Ectodermal cell (in vitro differentiated cells): ENCODE data around the gene MGST2. TPM values are rescaled to one million over a fixed set of nuclear protein-coding genes. Genes with fewer than 3 reads are reported as not detected.
A peak's percentile ranks its signal among the peaks of the same experiment; 100 is the strongest.

Source experiments
- H3K27ac ChIP-seq: 2 replicates; pipeline ENCODE4 v1.7.0; 2013; ENCODE audit warnings: mild to moderate bottlenecking, low read depth, low read length; ENCODE audit not compliant: insufficient read depth, poor library complexity, severe bottlenecking
- H3K27me3 ChIP-seq: 2 replicates; pipeline ENCODE4 v1.7.0; 2013; ENCODE audit warnings: mild to moderate bottlenecking, low read length; ENCODE audit not compliant: insufficient read depth, control insufficient read depth, poor library complexity, severe bottlenecking
- H3K36me3 ChIP-seq: one replicate; pipeline ENCODE4 v1.7.0; 2013; ENCODE audit warnings: low read length; ENCODE audit not compliant: control insufficient read depth, insufficient read depth
- H3K4me1 ChIP-seq: one replicate; pipeline ENCODE4 v1.7.0; 2013; ENCODE audit warnings: low read length; ENCODE audit not compliant: control insufficient read depth, insufficient read depth
- H3K4me3 ChIP-seq: 2 replicates; pipeline ENCODE4 v1.7.0; 2013; ENCODE audit warnings: low read depth, low read length, control low read depth; ENCODE audit not compliant: insufficient read depth
- H3K9me3 ChIP-seq: 2 replicates; pipeline ENCODE4 v1.7.0; 2013; ENCODE audit warnings: mild to moderate bottlenecking, low read length, moderate library complexity; ENCODE audit not compliant: control insufficient read depth
- WGBS, 2 experiments: methylation state at CpG; one replicate each; pipeline ENCODE4 v1.1.7; 2013; ENCODE audit warnings: missing lambda C conversion rate in 2 of 2; 5-methylcytosine and 5-hydroxymethylcytosine counted together
- polyA plus RNA-seq, 4 experiments: library from polyadenylated mRNA; stranded (reverse); fragments of 50-300 nt; gene quantifications; one replicate each; pipeline ENCODE4 v1.2.3, GENCODE V29; 2013

MGST2 gene
- polyA plus RNA-seq (2013, experiment 1 of 4): 9.9 TPM
- polyA plus RNA-seq (2013, experiment 2 of 4): 8.4 TPM
- 10.6 TPM for polyA plus RNA-seq (2013, experiment 3 of 4)
- 8.8 TPM for polyA plus RNA-seq (2013, experiment 4 of 4)

DNA sequence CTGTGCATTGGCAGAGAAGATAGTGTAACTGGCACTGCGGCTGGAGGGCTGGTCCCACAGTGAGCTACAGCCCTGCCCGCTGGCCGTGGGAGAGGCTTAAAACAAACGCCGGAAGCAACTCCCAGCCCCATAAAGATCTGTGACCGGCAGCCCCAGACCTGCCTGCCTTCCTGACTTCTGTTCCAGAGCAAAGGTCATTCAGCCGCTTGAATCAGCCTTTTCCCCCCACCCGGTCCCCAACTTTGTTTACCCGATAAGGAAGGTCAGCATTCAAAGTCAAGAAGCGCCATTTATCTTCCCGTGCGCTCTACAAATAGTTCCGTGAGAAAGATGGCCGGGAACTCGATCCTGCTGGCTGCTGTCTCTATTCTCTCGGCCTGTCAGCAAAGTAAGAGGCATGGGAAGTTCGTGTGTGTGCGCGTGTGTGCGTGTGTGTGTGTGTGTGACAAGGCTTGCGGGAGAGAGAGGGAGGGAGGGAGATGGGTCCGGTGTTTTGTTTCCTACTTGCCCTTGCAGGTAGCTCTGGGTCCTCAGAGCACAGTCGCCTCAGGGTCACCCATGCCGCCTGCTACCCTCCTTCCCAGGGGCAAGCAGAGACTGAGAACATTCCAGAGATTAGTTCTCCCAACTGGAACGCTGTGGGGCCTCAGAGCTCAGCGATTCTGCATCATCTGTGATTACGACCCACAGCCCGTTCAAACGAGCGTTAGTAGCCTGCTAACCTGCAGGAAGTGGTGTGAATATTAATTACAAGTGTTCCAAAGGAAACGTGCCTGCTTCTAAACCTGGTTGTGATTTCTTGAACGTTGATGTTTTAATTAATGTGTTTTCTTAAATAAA is at the start of gene MGST2:
TSS of gene MGST2 (plus strand) at position 130 of the 840 bp plus-strand sequence. CDS start at position 331, 201 bp downstream.
- 9% methylated on average over 32 of the region's 32 CpGs for WGBS, 2 experiments
- Histone ChIP-seq H3K4me1 (no peaks in the 10 kb centered on the region), H3K4me3 (peak within 1 kb of the TSS; percentile 35), H3K36me3 (no peaks in the 10 kb centered on the region), H3K27me3 (no peaks in the 10 kb centered on the region), H3K9me3 (no peaks in the 10 kb centered on the region), H3K27ac (peak within 1 kb of the TSS; percentile 76)

DNA sequence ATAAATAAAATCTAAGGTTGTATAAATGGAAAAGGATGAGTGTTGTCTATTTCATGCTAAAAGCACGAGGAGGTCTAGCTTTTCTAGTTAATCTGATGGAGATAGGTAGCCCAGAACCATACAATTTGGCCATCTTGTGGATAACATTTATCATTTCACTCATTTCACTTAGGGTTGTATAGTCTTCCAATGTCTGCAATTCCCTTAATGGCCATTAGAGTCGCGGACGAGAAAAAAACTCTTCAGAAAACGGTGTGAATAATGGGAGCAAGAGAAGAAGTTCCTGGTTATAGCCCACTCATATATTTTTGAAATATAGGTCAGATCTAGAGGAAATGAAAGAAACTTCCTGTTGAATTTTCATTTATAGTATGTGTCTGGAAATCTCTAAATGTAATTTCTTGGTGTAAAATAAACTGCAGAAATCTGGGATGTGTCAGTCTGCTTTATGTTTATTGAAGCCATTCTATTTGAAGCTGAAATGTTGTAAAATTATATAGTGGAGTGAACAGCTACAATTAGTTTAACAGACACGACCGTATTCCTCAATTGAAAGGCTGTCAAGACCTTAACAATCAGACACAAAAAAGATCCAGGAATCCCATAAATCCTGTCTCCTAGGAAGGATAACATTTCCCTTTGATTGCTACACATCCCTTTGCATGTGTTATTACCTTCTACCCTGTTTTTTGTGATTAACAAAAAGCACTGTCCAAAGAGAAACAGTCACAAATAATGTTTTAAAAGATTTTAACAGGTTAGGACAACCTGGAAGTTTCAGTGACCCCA is 47.7 kb upstream of the MGST2 start:
- H3K4me1 ChIP-seq: peaks cover 5% of the 10 kb centered on the region
- H3K4me3 ChIP-seq: no peak overlapping the region
- H3K27me3 ChIP-seq: no peaks in the 10 kb centered on the region
- 73 to 85% methylated on average over 7 of the region's 7 CpGs for WGBS, 2 experiments
- H3K9me3 ChIP-seq: no peaks in the 10 kb centered on the region
- H3K27ac ChIP-seq: no peak overlapping the region
- H3K36me3 ChIP-seq: no peaks in the 10 kb centered on the region

DNA sequence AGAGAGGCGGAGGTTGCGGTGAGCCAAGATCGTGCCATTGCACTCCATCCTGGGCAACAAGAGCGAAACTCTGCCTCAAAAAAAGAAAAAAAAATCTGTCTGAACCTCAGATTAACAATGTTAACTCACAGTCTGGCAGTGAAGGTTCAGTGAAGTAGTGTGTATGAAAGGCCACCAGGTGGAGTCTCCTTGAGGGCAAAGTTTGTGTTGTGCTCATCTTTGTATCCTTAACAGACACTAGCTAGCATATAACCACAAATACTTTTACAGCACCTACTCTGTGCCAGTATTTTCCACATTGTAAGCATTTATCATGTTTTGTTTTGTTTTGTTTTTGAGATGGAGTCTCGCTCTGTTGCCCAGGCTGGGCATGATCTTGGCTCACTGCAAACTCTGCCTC is 46.0 kb upstream of the MGST2 start:
- 91 to 97% methylated on average over 5 of the region's 5 CpGs for WGBS, 2 experiments
- Histone ChIP-seq H3K27ac (no peak overlapping the region), H3K9me3 (no peaks in the 10 kb centered on the region), H3K4me3 (no peak overlapping the region), H3K27me3 (no peaks in the 10 kb centered on the region), H3K36me3 (no peaks in the 10 kb centered on the region), H3K4me1 (peaks cover 14% of the 10 kb centered on the region)

DNA sequence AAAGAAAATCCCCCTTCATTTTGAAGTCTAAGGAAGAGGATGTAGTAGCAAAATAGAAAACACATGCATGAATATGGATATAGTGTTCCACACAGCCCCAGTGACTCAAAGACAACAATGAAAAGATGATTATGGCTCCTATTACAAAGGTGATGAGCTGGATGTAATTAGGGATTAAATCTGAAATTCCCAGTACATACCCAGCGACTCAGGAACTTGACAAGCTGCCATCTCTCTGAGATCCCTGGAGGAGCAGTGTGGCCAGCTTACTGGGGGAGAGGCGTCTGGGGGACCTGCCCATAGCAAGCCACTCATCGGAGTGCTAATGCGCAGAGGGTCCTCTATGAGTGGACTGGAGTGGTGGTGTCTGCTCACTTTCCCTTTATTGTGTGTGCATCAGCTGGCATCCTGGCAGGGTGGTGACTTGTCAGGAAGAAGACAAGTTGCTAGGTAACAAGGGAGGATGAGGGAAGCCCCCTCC is 42.7 kb upstream of the MGST2 start:
- Histone ChIP-seq H3K27me3 (no peaks in the 10 kb centered on the region), H3K9me3 (no peaks in the 10 kb centered on the region), H3K4me1 (peaks cover 25% of the 10 kb centered on the region), H3K4me3 (no peak overlapping the region), H3K36me3 (no peaks in the 10 kb centered on the region), H3K27ac (no peak overlapping the region)
- 67 to 70% methylated on average over 4 of the region's 4 CpGs for WGBS, 2 experiments

DNA sequence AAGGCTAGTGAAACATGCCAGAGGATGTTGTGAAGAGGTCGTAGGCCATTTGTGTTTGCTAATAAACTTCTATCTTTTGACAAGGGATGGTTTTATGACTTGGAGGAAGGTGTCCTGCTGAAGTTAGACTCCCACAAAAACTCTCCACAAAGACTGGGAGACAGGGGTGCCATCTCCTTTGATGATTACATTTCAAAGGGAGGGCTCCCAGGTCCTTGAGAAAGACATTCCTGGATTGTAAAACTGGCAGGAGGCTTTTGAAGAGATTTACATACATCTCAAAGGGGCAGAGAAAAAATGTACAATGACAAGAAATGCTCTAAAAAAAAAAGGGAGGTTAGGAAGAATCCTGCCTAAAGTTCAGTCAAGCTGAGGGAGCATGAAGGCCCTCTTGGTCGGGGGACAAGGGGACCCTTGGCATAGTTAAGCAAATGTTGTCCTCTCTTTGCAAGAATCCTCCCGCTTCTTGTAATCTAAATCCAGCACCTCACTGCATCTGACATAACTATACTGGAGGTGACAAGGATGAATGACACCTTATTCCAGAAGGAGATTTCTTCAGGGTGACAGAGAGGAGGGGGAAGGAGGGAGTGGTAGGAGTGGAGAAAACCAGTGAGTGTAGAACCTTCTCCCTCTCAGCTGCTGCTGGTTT is 41.1 kb upstream of the MGST2 start:
- H3K9me3 ChIP-seq: no peaks in the 10 kb centered on the region
- no peak overlapping the region for H3K4me3 ChIP-seq
- no peaks in the 10 kb centered on the region for H3K27me3 ChIP-seq
- 20 to 25% methylated on average over 3 of the region's 3 CpGs for WGBS, 2 experiments
- H3K4me1 ChIP-seq: peaks cover 31% of the 10 kb centered on the region
- no peak overlapping the region for H3K27ac ChIP-seq
- no peaks in the 10 kb centered on the region for H3K36me3 ChIP-seq

DNA sequence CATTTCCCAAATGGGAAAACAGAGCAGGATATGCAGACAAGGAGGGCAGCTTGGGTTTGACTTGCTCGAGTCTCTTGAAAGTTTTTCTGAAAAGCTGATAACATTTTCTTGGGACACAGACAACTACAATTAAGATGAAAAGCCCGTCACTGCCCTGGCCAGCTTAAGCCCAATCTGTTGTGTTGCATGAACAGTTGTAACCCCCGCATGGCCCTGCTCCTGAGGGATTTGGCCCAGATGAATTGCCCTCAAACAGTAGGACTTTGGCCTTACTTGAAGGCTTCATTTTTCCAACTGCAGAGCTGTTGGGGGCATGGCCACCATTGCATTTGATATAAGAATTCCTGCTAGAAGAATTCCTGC is 40.5 kb upstream of the MGST2 start:
- Histone ChIP-seq H3K4me1 (peaks cover 31% of the 10 kb centered on the region), H3K4me3 (no peak overlapping the region), H3K27me3 (no peaks in the 10 kb centered on the region), H3K36me3 (no peaks in the 10 kb centered on the region), H3K27ac (no peak overlapping the region), H3K9me3 (no peaks in the 10 kb centered on the region)
- WGBS, 2 experiments: 56 to 59% methylated on average over 3 of the region's 3 CpGs

DNA sequence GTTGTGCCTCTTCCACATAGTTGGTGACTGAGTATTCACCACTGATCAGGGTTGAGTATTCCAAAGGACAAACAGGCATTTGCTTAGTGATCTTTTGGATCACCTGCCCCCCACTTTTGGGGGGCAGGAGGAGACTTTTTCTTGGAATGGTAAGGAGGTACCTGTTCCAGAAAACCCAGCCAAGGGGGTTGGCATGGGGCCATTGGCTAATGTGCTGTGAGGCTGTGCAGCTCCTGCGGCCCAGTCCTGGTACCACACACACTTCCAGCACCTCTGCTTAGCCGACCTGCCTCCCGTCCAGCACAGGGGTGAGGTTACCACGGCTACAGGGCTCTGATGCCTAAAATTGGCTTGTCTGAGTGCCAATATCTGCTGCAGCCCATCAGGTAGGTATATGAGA is 40.1 kb upstream of the MGST2 start:
- peaks cover 31% of the 10 kb centered on the region for H3K4me1 ChIP-seq
- 79 to 91% methylated on average over 4 of the region's 4 CpGs for WGBS, 2 experiments
- H3K9me3 ChIP-seq: no peaks in the 10 kb centered on the region
- H3K27ac ChIP-seq: no peak overlapping the region
- H3K27me3 ChIP-seq: no peaks in the 10 kb centered on the region
- H3K4me3 ChIP-seq: no peak overlapping the region
- H3K36me3 ChIP-seq: no peaks in the 10 kb centered on the region

DNA sequence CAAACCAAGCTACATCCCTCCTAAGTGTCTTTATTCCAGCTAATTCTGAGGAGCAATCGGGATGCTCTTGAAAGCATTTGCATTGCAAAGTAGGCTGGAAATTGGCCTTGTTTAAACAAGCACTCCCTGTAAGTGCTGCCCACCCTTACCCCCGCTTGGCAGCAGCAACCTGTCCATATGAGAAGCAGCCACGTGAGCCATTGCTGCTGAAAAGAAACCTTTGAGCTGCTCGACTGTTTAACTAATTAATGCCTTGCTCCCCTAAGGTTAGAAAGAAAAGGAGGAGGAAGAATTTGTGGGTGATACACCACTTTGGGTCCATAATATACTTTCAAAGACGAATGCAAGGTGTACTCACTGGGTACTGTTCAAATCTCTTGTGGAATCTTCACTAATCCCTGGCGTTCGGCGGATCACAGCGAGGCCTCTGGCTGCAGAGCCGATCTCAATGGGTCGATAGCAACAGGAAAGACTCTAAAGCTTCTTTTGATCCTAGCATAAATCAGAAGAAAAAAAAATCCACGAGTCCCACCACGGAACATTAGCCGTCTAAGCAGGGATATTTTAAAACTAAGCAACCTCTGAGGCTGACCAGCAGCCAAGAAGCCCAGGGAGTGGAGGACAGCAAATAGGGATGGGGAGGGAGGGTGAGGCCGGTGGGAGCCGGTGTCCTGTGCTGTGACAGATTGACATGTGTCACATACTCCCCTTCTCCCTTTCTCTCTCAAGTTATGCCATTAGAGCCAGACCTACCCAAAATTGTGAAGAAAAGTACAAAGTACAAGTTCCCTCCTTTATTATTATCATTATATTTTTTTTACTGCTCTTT is 37.2 kb upstream of the MGST2 start:
- WGBS, 2 experiments: 12% methylated on average over 14 to 16 of the region's 16 CpGs
- no peak overlapping the region for H3K27ac ChIP-seq
- H3K36me3 ChIP-seq: no peaks in the 10 kb centered on the region
- no peak overlapping the region for H3K4me3 ChIP-seq
- no peaks in the 10 kb centered on the region for H3K9me3 ChIP-seq
- peaks cover 25% of the 10 kb centered on the region for H3K4me1 ChIP-seq
- H3K27me3 ChIP-seq: no peaks in the 10 kb centered on the region

- 92 to 93% methylated on average over 3 of the region's 3 CpGs for WGBS, 2 experiments
- no peaks in the 10 kb centered on the region for H3K36me3 ChIP-seq
- no peak overlapping the region for H3K4me3 ChIP-seq
- H3K27ac ChIP-seq: no peak overlapping the region
- H3K4me1 ChIP-seq: peaks cover 24% of the 10 kb centered on the region
- H3K27me3 ChIP-seq: no peaks in the 10 kb centered on the region
- no peaks in the 10 kb centered on the region for H3K9me3 ChIP-seq
Measured at GRCh38 chr4:139629436-139630125, 36.0 kb upstream of the MGST2 start.
